ENCODE results near the gene SLC8A2.

SLC8A2 gene

GRCh38 chr19:47381121-47381520 is 90.6 kb downstream of the SLC8A2 start:
- no peak for DNase-seq (ENCODE audit: low read depth)

GRCh38 chr19:47380559-47380958 is 91.1 kb downstream of the SLC8A2 start:
- no peak for DNase-seq (ENCODE audit: low read depth)

GRCh38 chr19:47379381-47379938 is 92.2 kb downstream of the SLC8A2 start:
- no peak for DNase-seq (ENCODE audit: low read depth)

DNA sequence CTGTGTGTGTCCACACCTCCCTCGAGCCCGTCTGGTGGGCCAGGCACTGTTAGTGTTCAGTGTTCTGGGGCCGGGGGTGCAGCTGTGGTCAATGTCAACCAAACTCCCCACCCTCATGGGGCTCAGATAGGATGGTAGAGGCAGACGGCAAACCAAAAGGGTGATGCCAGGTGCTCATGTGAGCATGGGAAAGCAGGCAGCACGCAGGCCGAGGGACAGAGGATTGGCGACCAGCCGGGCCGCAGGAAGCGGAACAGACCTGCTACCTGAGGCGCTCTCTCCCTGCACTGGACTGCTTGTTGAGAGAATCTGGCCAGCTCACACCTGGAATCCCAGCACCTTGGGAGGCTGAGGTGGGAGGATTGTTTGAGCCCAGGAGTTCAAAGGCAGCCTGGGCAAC is 93.4 kb downstream of the SLC8A2 start:
- no peak for DNase-seq (ENCODE audit: low read depth)
